Stimulated activated CD4-positive, alpha-beta T cell treated with anti-CD3 and anti-CD28 coated beads, Interleukin-15, amount 100 ng/mL, for 24 hours (primary cell): ENCODE measurements around the gene TEX14.

Source experiments
- DNase-seq: peaks from one replicate; pipeline ENCODE4 v3.0.0-alpha.2; 2020

Gene TEX14

GRCh38 chr17:58517928-58518609 is 173.8 kb downstream of the TEX14 start:
- DNase-seq: peak; percentile 100

- DNase-seq: no peak
Observed at GRCh38 chr17:58517378-58517927, 174.4 kb downstream of the TEX14 start.

DNA sequence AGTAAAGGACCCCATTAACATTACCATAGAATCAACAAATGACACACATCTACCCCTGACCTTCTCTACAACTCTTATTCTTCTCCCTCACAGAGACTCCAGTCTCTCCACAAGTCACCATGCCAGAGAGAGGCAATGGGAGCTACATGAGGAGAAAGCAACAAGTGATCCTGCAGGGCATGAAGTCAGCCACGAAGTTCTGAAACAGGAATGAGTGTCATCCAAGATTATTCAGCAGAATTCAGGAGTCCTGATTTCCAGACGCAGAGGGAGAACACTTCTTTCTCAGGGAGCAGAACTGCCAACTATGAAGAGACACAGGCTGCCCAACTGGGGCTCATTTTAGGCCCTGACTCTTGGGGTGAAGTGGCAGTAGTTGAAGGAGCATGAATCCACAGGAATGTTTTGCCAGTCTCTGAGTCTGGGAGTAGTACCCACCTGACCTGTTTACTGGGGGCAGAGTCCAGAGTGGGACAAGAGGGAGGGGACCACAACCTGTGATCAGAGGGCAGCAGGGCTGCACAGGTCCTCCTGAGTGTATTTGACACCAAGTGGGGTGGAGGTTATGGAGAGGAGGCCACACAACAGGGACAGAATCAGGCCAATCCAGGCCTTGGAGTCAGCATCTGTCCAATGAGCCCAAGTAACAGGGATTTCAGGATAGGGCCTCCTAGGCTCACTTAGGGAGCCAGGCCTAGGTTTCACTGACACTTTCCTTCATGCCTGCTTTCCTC is 175.0 kb downstream of the TEX14 start:
- DNase-seq: no peak

- no peak for DNase-seq
Observed at GRCh38 chr17:58515286-58515685, 176.6 kb downstream of the TEX14 start.

DNA sequence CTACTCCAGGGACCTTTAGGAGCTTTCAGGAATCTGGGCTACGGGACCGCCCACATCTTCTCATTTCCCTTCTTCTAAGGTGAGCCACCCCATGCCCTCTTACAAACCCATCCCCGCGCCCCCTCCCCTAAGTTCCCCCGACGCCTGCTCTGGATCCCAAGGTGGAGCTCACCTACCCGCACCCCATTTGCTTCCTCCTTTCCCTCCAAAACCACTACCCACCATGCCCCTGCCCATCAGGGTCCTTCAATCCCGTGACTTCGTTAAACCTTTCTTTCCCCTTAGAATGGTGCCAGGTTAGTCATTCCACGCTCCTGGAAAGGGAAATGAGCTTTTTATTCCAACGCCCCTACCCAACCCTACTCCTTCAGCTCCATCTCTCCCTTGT is 177.1 kb downstream of the TEX14 start:
- DNase-seq: no peak

- DNase-seq: peak; percentile 85
Observed at GRCh38 chr17:58513965-58514769, 177.7 kb downstream of the TEX14 start, which contains the start of gene MTMR4. MTMR4 (minus strand) TSS chr17:58514638; CDS start chr17:58514407, 231 bp downstream.

DNA sequence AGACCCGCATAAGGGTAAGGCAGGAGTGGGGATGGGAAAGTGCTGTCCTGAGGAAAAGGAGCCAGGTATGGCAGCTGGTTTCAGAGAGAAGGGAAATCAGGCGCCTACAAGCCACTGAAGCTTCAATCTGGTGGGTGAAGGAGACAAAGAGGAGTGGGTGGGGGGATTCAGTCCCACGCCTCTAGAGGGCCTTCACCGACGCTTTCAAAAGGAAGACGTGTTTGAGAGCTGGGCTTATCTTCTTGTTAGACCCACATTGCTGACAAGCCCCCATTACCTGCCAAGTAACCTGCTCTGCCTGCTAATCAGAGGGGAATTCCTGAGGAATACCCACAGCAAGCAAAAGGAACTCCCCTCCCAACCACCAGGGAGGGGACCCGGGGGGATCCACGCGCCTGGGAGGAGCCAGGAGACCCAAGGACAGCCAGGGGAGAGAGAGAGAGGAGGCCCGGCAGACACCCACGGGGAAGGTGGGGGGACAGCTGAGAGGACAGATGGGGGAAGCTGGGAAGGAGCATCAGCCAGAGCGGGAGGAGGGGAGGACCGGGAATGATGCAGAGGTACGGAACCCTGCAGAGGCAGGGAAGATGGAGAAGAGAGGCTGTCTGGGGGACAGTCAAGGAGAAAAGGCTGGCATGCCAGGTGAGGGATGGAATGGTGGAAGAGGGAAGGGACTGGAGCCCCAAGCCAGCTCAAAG is 178.4 kb downstream of the TEX14 start:
- peak; percentile 44 for DNase-seq

- no peak for DNase-seq
Observed at GRCh38 chr17:58510075-58510474, 181.8 kb downstream of the TEX14 start.

DNA sequence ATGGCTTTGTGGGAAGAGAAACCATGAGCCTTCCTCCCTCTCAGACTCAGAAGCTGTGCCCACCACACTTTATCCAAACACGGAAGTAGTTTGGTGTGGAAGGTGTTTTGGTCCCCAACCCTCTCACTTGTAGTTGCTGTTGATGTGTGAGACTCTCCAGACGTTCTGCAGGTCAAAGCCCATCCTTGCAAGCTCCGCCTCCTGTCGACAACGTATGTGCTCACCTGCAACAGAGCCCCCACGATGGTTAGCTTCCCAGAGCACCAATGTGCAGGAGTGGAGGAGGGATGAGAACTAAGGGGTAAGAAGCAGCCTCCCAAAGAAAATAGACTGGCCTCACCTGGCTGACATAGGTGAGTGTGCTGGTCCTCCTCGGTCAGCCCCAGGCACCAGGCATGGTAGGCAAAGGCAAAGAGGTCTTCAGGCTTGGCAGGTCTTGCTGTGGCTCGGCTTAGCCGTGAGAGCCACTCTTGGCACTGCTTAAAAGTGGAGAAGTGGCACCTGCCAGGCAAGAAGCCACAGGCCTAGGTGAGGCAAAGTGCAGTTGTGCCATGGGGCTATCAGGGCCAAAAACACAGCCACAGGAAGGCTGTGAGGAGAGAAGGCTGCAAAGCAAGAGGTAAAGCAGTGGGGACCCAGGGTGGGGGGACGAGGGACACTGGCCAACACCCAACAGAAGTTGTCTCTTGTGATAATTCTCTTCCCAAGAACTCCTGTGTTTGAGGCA is 183.3 kb downstream of the TEX14 start:
- no peak for DNase-seq

- no peak for DNase-seq
Observed at GRCh38 chr17:58507123-58507634, 184.7 kb downstream of the TEX14 start.
